HG02759 (cell line): Measurements from ENCODE around the gene EIF2B4.

Experiments
- ATAC-seq: cut with Tn5 transposase; IDR thresholded peaks from one replicate; pipeline ENCODE4 v1.9.1; 2021; ENCODE audit warnings: mild to moderate bottlenecking, moderate library complexity; ENCODE audit not compliant: unreplicated experiment

The EIF2B4 gene

GRCh38 chr2:27370026-27370815 is at the start of gene EIF2B4, which contains the start of gene SNX17:
Gene EIF2B4, minus strand, starts transcription at chr2:27370338. Its CDS starts 24 bp downstream, at chr2:27370314.
Gene SNX17, plus strand, starts transcription at chr2:27370616. Its CDS starts 128 bp downstream, at chr2:27370744.
- ATAC-seq, result peak; percentile 94

GRCh38 chr2:27416151-27416550 is 46.0 kb upstream of the EIF2B4 start:
- ATAC-seq, result no peak

- ATAC-seq, result no peak
Observed at GRCh38 chr2:27412419-27413152, 42.4 kb upstream of the EIF2B4 start.

GRCh38 chr2:27409321-27410073 is 39.4 kb upstream of the EIF2B4 start, which contains the start of gene PPM1G:
Gene PPM1G, minus strand, starts transcription at chr2:27409591. Its CDS starts 169 bp downstream, at chr2:27409422.
- peak; percentile 96 for ATAC-seq

- ATAC-seq, result peak; percentile 26
Observed at GRCh38 chr2:27408601-27409320, 38.6 kb upstream of the EIF2B4 start.

- no peak for ATAC-seq
Observed at GRCh38 chr2:27407798-27408491, 37.8 kb upstream of the EIF2B4 start.

- ATAC-seq, result no peak
Observed at GRCh38 chr2:27400348-27401135, 30.4 kb upstream of the EIF2B4 start.

- ATAC-seq, result no peak
Observed at GRCh38 chr2:27398962-27399361, 28.8 kb upstream of the EIF2B4 start.

GRCh38 chr2:27393225-27393624 is 23.1 kb upstream of the EIF2B4 start:
- ATAC-seq, result no peak

- no peak for ATAC-seq
Observed at GRCh38 chr2:27390822-27391679, 20.9 kb upstream of the EIF2B4 start.

- no peak for ATAC-seq
Observed at GRCh38 chr2:27381577-27382181, 11.5 kb upstream of the EIF2B4 start.

GRCh38 chr2:27380626-27381545 is 10.7 kb upstream of the EIF2B4 start, which contains the start of gene ZNF513:
Gene ZNF513, minus strand, starts transcription at chr2:27380734. Its CDS starts 208 bp downstream, at chr2:27380526.
- ATAC-seq, result peak; percentile 92

- ATAC-seq, result no peak
Observed at GRCh38 chr2:27379836-27380625, 9.9 kb upstream of the EIF2B4 start.

- no peak for ATAC-seq
Observed at GRCh38 chr2:27379383-27379835, 9.3 kb upstream of the EIF2B4 start.

GRCh38 chr2:27378809-27379290 is 8.7 kb upstream of the EIF2B4 start:
- no peak for ATAC-seq
